Measurements from ENCODE around the gene TM4SF4. TPM values are rescaled to one million over a fixed set of nuclear protein-coding genes. Genes with fewer than 3 reads are reported as not detected.

The TM4SF4 gene
- total RNA-seq, 1 experiment from 2014 or later = not detected

DNA sequence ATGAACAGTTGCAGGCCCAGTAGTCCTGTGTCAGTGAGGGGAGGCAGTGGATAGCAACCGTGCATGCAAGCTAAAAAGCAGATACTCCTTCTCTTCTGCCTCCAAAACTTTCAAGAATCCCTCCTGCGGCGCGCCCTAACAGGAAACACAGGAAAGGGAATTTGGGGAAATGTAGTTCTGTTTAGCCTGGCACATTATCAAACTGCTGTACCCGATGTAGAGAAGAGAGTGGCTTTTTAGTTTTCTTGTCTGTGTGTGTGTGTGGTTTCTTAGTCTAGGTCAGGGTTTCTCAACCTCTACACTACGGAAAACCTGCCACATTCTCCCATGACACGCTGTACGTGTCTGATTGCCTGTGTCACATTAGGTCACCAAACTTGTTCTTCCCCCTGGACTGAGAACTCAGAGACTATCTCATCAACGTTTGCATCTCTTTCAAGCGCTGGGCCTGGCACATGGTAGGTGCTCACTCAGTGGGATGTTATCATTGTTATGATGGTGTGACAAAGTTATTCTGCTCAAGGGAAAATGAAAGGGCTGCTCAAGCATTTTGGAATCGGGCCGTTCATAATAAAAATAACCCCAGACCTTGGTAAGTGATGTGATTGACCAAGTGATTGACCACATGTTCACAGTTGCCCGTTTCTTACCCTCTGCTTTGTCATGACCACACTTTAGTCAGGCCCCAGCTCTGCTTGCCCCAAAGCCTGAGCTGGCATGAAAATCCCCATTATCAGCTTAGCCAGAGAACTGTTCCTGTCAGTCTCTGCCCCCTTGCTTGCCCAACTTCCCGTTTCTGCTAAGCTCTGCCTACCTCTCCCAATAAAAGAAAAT lies 33.2 kb downstream of the TM4SF4 start:
- no peak for TF ChIP-seq EZH2 (IDR thresholded peaks at IDR 0.05; ENCODE audit: low read depth)
- TF ChIP-seq, protein P1, sequence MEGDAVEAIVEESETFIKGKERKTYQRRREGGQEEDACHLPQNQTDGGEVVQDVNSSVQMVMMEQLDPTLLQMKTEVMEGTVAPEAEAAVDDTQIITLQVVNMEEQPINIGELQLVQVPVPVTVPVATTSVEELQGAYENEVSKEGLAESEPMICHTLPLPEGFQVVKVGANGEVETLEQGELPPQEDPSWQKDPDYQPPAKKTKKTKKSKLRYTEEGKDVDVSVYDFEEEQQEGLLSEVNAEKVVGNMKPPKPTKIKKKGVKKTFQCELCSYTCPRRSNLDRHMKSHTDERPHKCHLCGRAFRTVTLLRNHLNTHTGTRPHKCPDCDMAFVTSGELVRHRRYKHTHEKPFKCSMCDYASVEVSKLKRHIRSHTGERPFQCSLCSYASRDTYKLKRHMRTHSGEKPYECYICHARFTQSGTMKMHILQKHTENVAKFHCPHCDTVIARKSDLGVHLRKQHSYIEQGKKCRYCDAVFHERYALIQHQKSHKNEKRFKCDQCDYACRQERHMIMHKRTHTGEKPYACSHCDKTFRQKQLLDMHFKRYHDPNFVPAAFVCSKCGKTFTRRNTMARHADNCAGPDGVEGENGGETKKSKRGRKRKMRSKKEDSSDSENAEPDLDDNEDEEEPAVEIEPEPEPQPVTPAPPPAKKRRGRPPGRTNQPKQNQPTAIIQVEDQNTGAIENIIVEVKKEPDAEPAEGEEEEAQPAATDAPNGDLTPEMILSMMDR (conservative IDR thresholded peaks at IDR 0.05) = no peak
- Histone ChIP-seq H3K9me2 (ENCODE audit: insufficient read depth) (no peaks in the 10 kb centered on the region), H3K4me2 (no peak overlapping the region), H3K4me1 (replicated peaks; ENCODE audit: insufficient read depth) (peaks cover 12% of the 10 kb centered on the region; the same call in 1 of the 2 replicates), H4K20me1 (ENCODE audit: insufficient read depth) (no peaks in the 10 kb centered on the region), H2AFZ (no peak overlapping the region), H3K27ac (no peak overlapping the region), H3K79me2 (ENCODE audit: low read depth) (no peaks in the 10 kb centered on the region), H3K4me3 (no peak overlapping the region), H3F3A (ENCODE audit: insufficient read depth, low read depth) (peaks cover 9% of the 10 kb centered on the region; the same call in 1 of the 2 replicates), H3K27me3 (ENCODE audit: insufficient read depth, low read depth) (no peaks in the 10 kb centered on the region), H3K36me3 (ENCODE audit: low read depth) (no peaks in the 10 kb centered on the region), H3K9me3 (ENCODE audit: insufficient read depth, low read depth) (no peaks in the 10 kb centered on the region)
- no TSS peak for BruUV-seq (replicated peaks)
- POLR2A ChIA-PET (ENCODE audit: unreplicated experiment) = no interaction called here
- CTCF ChIA-PET = no interaction called here
- peak in 1 of 2 experiments; percentile 12 for DNase-seq
- intact Hi-C loops (cut with micrococcal nuclease; ENCODE audit: unreplicated experiment) = loop anchor here (5.0 kb wide), 2 partner anchors 385 to 550 kb away; no protein-coding TSS in a partner anchor

DNA sequence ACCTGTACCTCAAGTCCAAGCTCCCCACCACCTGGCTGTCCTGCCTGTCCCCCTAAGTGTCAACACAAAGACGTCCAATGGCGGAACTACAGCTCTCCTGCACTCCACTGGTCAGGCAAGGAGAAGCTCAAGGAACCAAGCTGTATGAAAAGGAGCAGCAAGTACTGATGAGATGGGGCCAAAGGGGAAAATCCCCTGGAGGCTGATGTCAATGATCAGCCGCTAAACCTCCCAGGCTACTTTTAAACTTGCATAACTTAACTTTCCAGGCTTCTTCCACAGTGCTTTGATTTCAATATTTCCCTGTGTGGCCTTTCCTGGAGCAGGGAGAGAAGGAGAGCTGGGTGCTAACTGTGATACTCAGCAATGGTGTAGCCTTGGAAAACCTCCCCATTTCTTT lies 35.0 kb downstream of the TM4SF4 start:
- ChIA-PET CTCF (interaction anchor here (0.5 kb wide), 1 partner anchor 554 kb away, joined by 5 read pairs; no protein-coding TSS in a partner anchor), POLR2A (ENCODE audit: unreplicated experiment) (no interaction called here)
- no TSS peak for BruUV-seq (replicated peaks)
- no peaks in the 10 kb centered on the region for H4K20me1 ChIP-seq (ENCODE audit: insufficient read depth)
- no peak overlapping the region for H3K4me3 ChIP-seq
- H2AFZ ChIP-seq = no peak overlapping the region
- intact Hi-C loops (cut with micrococcal nuclease; ENCODE audit: unreplicated experiment) = loop anchor here (5.0 kb wide), 2 partner anchors 387 to 552 kb away; no protein-coding TSS in a partner anchor
- no peaks in the 10 kb centered on the region for H3K36me3 ChIP-seq (ENCODE audit: low read depth)
- H3K9me3 ChIP-seq (ENCODE audit: insufficient read depth, low read depth) = no peaks in the 10 kb centered on the region
- H3F3A ChIP-seq (ENCODE audit: insufficient read depth, low read depth) = peaks cover 21% of the 10 kb centered on the region; the same call in 1 of the 2 replicates
- H3K27me3 ChIP-seq (ENCODE audit: insufficient read depth, low read depth) = no peaks in the 10 kb centered on the region
- TF ChIP-seq, protein P1 (conservative IDR thresholded peaks at IDR 0.05) = no peak
- no peak for TF ChIP-seq EZH2 (IDR thresholded peaks at IDR 0.05; ENCODE audit: low read depth)
- no peaks in the 10 kb centered on the region for H3K79me2 ChIP-seq (ENCODE audit: low read depth)
- H3K4me1 ChIP-seq (replicated peaks; ENCODE audit: insufficient read depth) = peaks cover 12% of the 10 kb centered on the region; the same call in 1 of the 2 replicates
- no peak overlapping the region for H3K27ac ChIP-seq
- H3K9me2 ChIP-seq (ENCODE audit: insufficient read depth) = no peaks in the 10 kb centered on the region
- no peak overlapping the region for H3K4me2 ChIP-seq
- DNase-seq = no peak

DNA sequence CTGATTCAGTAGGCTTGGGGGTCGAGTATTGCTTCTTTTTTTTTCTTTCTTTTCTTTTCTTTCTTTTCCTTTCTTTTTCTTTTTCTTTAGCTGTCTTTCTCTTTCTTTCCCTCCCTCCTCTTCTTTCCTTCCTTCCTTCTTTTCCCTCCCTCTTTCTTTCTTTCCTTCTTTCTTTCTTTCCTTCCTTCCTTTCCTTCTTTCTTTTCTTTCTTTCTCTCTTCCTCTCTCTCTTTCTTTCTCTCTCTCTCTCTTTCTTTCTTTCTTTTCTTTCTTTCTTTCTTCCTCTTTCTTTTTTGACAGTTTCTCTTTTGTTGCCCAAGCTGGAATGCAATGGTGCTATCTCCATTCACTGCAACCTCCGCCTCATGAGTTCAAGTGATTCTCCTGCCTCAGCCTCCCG lies 36.0 kb downstream of the TM4SF4 start:
- Histone ChIP-seq H3F3A (ENCODE audit: insufficient read depth, low read depth) (peaks cover 26% of the 10 kb centered on the region; the same call in 1 of the 2 replicates), H4K20me1 (ENCODE audit: insufficient read depth) (no peaks in the 10 kb centered on the region), H3K4me2 (no peak overlapping the region), H3K36me3 (ENCODE audit: low read depth) (no peaks in the 10 kb centered on the region), H3K4me1 (replicated peaks; ENCODE audit: insufficient read depth) (peaks cover 12% of the 10 kb centered on the region; the same call in 1 of the 2 replicates), H3K9me3 (ENCODE audit: insufficient read depth, low read depth) (no peaks in the 10 kb centered on the region), H3K9me2 (ENCODE audit: insufficient read depth) (no peaks in the 10 kb centered on the region), H3K4me3 (no peak overlapping the region), H2AFZ (no peak overlapping the region), H3K27ac (peak overlapping the region; percentile 28; the same call in 1 of the 2 replicates), H3K79me2 (ENCODE audit: low read depth) (no peaks in the 10 kb centered on the region), H3K27me3 (ENCODE audit: insufficient read depth, low read depth) (no peaks in the 10 kb centered on the region)
- BruUV-seq (replicated peaks) = no TSS peak
- ChIA-PET CTCF (interaction anchor here (0.6 to 0.7 kb wide), 2 partner anchors 31 to 51 kb away, joined by 3 read pairs; no protein-coding TSS in a partner anchor), POLR2A (ENCODE audit: unreplicated experiment) (interaction anchor here (0.6 kb wide), 1 partner anchor 62 kb away, joined by 5 read pairs; no protein-coding TSS in a partner anchor)
- intact Hi-C loops (cut with micrococcal nuclease; ENCODE audit: unreplicated experiment) = loop anchor here (5.0 to 10.0 kb wide), 6 partner anchors 242 to 707 kb away; partner anchors contain the start of gene COMMD2
- no peak for TF ChIP-seq EZH2 (IDR thresholded peaks at IDR 0.05; ENCODE audit: low read depth)
- TF ChIP-seq, protein P1 (conservative IDR thresholded peaks at IDR 0.05) = no peak
- DNase-seq = no peak

Data from PC-9 (cell line).